Measurements from ENCODE around the gene TP53RK.

DNA sequence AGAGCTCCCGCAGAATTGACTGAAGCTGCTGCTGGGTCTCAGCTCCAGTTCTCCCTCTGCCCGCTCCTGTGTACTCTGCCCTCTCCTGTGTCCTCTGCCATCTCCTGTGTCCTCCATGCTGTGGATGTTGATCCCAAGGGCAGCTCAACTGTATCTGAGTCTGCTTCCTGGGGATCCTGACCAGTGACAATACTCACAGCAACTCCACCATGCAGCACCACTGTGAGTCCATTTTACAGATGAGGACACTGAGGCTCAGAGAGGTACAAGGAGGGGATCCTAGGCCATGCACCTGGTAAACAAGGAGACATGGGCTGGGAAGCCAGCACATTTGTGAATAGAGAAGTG lies 8.6 kb downstream of the TP53RK start:
- no peak for TF ChIP-seq EZH2phosphoT487 (IDR thresholded peaks at IDR 0.05; ENCODE audit: low read length)
- TF ChIP-seq, protein P1, sequence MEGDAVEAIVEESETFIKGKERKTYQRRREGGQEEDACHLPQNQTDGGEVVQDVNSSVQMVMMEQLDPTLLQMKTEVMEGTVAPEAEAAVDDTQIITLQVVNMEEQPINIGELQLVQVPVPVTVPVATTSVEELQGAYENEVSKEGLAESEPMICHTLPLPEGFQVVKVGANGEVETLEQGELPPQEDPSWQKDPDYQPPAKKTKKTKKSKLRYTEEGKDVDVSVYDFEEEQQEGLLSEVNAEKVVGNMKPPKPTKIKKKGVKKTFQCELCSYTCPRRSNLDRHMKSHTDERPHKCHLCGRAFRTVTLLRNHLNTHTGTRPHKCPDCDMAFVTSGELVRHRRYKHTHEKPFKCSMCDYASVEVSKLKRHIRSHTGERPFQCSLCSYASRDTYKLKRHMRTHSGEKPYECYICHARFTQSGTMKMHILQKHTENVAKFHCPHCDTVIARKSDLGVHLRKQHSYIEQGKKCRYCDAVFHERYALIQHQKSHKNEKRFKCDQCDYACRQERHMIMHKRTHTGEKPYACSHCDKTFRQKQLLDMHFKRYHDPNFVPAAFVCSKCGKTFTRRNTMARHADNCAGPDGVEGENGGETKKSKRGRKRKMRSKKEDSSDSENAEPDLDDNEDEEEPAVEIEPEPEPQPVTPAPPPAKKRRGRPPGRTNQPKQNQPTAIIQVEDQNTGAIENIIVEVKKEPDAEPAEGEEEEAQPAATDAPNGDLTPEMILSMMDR (IDR thresholded peaks at IDR 0.05; ENCODE audit: low read length), result no peak
